HG02970 (cell line): Measurements from ENCODE around the gene CX3CL1.
A peak's percentile ranks its signal among the peaks of the same experiment; 100 is the strongest.
"Not testable (repeated sequence)": the region's sequence is repeated elsewhere in the genome, so short reads cannot be mapped to it uniquely, and the experiment has no call there.

Experiments used
- ATAC-seq: cut with Tn5 transposase; IDR thresholded peaks from one replicate; pipeline ENCODE4 v1.9.1; 2021; ENCODE audit warnings: mild to moderate bottlenecking, moderate library complexity, moderate number of reproducible peaks; ENCODE audit not compliant: unreplicated experiment, low FRiP score

The CX3CL1 gene

DNA sequence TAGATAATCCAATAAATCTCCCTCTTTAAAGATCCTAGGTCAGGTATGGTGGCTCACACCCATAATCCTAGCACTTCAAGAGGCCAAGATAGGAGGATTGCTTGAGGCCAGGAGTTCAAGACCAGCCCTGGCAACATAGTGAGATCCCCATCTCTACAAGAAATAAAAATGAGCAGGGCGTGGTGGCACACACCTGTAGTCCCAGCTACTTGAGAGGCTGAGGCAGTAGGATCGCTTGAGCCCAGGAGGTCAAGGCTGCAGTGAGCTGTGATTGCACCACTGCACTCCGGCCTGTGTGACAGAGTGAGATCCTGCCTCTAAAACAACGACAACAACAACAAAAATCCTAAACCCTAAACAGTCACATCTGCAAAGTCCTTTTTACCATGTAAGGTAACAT lies 15.7 kb upstream of the CX3CL1 start:
- ATAC-seq, result no peak

- no peak for ATAC-seq
Observed at GRCh38 chr16:57357330-57358085, 14.8 kb upstream of the CX3CL1 start.

GRCh38 chr16:57358086-57358420 lies 14.2 kb upstream of the CX3CL1 start:
- no peak for ATAC-seq

DNA sequence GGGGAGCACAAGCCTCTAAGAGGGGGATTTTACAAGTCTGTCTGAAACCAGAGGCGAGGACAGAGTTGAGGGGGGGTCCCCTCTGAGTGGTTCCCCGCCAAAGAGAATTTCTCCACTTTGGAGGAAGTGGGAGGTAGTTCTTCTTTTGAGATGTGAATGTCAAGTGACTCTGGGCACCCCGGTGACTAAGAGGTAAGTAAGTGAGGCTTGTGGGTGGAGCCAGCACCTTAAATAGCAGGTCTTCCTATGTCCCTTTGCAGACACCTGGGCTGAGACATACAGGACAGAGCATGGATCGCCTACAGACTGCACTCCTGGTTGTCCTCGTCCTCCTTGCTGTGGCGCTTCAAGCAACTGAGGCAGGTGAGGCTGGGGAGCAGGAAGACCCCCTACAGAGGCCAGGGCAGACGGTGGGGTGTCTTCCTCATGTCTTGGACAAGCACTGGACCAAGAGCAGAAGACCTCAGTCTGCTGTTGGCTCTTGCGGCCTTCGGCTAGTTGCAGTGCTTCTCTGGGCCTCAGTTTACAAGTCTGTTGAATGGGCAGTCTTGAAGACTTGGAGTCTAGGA lies 13.7 kb upstream of the CX3CL1 start, which contains the start of gene CCL22:
CCL22 (plus strand) TSS at position 257 of the 569 bp plus-strand sequence; CDS start at position 291, 34 bp downstream.
- no peak for ATAC-seq

GRCh38 chr16:57360321-57360935 lies 11.9 kb upstream of the CX3CL1 start:
- no peak for ATAC-seq

DNA sequence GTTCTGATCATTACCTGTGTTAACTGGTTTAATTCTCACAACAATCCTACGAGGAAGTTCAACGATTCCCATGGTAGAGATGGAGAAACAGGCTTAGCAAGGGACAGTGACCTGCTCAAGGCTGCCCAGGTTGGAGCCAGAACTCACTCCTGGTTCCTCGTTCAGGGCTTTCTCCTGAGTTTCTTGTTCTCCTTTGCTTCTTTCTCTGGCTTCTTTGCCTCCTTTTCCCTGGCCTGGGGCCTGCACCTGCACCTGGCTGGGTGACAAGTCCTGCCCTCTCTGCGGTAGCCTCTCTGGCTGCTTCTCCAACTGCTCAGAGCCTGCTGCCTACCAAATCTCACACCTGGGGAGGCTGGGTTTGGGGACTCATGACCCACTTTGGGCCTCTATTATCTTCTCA lies 10.9 kb upstream of the CX3CL1 start:
- ATAC-seq, result no peak

GRCh38 chr16:57364143-57364542 lies 8.1 kb upstream of the CX3CL1 start:
- ATAC-seq, result no peak

DNA sequence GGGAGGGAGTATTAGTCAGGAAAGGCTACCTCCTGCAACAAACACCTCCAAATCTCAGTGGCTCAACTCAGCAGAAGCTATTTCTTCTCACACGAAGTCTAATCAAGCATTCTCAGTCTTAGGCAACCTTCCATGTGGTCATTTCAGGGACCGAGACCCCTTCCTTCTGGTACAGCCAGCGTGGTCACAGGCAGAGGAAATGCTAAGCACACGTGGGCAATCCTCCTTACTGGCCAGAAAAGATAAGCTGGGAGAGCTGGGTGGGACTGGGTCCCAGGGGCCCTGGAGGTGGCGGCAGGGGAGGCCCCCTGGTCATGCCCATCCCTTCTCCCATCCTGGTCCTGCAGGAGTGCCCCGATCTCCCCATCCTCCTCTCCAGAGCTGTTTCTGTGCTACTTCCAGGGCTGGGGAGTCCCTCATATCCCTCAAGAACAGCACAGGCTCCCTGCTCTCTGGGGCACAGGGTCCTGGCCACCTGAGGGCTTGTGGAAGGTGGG lies 5.7 kb upstream of the CX3CL1 start:
- ATAC-seq, result no peak

- no peak for ATAC-seq
Observed at GRCh38 chr16:57367116-57367752, 5.1 kb upstream of the CX3CL1 start.

- no peak for ATAC-seq
Observed at GRCh38 chr16:57371494-57372371, 557 bp upstream of the CX3CL1 start.

DNA sequence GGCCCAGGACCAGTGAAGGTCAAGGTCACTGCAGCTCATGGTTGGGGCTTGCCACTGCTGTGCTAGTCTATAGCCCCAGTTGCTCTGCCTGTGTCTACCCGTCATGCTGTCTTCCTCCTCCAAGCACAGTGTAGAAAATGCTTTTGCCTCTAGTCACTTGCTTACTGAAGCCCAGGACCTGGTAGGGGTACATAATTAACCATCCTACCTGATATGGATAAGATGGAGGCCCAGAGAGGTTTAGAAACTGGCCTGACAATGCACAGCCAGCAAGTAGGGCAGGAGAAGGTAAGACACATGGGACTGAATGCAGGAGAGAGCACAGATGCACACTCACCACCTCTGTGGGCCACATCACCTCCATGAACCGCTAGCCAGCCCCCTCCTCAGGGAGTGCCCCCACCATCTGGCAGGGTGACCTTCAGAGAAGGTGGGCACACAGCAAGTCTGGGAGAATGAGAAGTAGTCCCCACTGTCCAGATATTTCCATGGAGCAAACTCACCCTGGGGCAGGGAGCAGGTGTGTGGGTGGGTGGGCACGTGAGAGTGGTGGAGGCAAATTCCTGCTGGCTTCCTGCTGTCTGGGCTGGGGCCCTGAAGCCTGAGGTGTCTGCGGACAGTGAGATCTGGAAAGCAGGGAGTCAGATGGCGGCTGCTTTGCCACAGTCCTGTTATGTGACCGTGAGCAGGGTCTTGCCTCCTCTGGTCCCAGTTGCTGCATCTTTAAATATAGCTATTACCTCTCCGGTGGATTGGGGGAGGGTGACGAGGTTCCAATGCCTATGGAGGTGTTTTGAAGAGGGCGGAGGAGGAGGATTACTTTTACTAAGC lies 1.0 kb downstream of the CX3CL1 start:
- ATAC-seq, result no peak

DNA sequence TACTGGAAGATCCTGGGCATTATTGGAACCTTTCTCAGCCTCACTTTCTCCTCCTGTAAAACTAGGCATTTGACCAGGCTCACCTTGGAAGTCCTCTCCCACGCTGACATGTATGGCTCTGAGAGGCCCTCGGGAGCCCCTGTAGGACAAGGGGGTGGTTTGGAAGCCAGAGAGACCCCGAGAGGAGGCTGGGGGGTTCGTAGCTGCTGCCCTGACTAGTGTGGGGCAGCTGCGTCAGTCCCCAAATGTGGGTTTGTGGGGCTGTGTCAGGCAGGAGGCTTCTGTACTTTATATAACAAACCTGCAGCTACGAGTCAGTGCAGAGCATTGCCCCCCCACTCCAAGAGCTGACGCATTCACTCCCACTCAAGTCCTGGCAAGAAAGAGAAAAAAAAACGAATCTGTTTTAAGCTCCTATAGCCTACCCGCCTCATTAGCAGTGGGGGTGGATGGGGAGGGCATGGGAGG lies 1.8 kb downstream of the CX3CL1 start:
- no peak for ATAC-seq

GRCh38 chr16:57374925-57375465 lies 2.7 kb downstream of the CX3CL1 start:
- not testable (repeated sequence) for ATAC-seq

GRCh38 chr16:57376313-57376818 lies 4.1 kb downstream of the CX3CL1 start:
- ATAC-seq, result no peak

DNA sequence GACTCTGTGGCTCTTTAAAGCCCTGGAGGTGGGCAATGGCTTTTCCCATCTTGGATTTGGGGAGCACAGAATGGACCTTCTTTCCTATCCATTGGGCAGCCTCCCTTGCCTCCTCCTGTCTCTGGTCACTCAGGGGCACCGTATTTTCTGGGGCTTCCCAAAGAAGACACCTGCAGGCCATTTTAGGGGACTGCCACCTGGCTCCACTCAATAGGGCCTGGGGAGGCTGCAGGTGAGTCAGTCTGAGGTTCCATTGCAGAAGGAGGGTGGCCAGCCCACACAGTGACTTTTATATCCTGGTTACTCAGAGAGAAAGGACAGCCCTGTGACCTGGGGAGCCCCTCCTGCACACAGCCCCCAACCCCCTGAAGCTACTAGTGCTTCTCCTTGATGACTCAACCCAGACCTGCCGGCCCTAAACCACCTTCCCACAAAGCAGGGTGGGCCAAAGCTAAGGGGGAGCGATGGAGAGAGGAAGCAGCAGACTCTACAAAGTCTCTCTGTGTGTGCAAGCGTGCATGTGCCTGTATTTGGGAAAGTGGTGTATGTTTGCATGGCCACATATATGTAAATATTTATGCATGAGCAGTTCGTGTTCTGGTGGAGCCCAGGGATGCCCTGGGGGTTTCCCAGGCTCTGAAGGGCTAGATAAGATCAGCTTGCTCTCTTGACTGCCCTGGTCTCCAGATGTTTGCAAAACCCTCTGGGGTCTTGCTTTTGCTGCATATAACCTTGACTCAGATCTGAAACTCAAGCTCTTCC lies 5.0 kb downstream of the CX3CL1 start:
- ATAC-seq, result peak; percentile 66

DNA sequence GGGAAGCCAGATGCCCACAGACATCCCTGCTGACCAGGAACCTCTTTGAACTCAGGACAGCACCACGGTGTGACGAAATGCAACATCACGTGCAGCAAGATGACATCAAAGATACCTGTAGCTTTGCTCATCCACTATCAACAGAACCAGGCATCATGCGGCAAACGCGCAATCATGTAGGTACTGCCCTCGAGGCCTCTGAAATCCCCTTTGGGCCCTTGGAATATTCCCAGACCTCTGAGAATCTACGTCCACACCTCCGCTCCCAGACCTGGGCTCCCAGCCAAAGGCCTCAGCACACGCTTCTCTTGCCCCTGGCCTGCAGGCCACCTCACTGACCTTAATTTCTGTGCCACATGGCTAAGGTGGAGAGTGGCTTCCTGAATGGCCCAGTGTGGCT lies 7.3 kb downstream of the CX3CL1 start:
- no peak for ATAC-seq

DNA sequence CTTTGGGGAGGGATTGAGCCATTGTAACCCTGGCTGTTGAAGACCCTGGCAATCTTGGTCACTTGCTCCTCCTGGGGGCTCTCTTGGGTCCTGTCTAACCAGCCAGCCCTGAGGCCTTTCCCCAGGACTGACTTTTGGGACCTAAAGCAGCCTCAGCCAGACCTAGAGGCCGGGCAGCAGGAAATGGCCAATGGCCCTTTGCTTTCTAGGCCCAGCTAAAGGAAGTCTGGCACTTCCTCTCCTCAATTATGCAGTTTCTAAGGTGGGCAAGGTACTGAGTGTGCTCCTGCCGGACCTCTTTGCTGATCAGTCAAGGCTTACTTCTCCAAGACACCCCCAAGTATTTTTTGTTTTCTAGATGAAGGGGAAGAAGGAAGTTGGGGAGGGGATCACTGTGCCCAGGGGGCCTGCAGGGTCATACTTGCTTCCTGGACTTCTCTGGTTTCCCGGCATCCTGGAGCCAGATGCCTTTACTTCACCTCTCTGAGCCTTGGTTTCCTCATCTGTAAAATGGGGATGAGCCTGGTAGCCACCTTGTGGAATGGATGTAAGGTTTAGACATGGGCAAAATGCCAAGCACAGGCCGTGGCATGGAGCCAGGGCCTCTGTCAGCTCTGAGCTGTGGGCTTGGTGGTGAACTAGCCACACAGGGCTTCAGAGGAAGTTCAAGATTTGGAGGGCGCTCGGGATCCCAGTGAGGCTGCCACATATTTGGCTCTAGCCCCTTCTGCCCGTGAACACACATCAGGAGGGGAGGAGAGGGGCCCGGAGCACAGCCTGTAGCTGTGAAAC lies 8.6 kb downstream of the CX3CL1 start:
- no peak for ATAC-seq
